Stimulated activated CD4-positive, alpha-beta T cell treated with anti-CD3 and anti-CD28 coated beads, Interleukin-4, amount 100 ng/mL, for 24 hours (primary cell): Measurements from ENCODE around the gene LHFPL6.

Source experiments
- DNase-seq: peaks from one replicate; pipeline ENCODE4 v3.0.0-alpha.2; 2020

Gene LHFPL6

DNA sequence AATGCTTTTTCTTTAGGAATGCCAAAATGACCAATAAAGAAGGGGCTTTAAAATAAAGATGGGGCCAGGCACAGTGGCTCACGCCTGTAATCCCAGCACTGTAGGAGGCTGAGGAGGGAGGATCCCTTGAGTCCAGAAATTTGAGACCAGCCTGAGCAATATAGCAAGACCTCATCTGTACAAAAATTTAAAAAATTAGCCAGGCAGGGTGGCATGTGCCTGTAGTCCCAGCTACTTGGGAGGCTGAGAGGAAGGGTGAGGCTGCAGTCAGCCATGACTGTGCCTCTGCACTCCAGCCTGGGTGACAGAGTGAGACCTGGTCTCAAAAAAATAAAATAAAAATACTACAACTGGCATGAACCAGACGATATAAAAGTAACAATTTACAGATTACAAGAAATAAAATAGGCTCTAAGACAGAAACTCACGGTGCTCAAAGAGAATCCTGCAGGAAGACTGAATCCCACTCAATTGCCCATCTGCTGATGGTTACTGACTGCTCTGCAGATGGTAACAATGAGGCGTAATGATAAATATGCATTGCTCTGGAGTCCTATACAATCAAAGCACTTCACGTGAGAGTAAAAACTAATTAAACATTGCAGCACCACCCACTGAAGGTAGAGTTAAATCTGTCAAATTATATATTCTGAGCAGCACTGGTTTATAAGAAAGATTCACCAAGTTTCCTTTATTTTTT is 93.2 kb downstream of the LHFPL6 start:
- DNase-seq = no peak

DNA sequence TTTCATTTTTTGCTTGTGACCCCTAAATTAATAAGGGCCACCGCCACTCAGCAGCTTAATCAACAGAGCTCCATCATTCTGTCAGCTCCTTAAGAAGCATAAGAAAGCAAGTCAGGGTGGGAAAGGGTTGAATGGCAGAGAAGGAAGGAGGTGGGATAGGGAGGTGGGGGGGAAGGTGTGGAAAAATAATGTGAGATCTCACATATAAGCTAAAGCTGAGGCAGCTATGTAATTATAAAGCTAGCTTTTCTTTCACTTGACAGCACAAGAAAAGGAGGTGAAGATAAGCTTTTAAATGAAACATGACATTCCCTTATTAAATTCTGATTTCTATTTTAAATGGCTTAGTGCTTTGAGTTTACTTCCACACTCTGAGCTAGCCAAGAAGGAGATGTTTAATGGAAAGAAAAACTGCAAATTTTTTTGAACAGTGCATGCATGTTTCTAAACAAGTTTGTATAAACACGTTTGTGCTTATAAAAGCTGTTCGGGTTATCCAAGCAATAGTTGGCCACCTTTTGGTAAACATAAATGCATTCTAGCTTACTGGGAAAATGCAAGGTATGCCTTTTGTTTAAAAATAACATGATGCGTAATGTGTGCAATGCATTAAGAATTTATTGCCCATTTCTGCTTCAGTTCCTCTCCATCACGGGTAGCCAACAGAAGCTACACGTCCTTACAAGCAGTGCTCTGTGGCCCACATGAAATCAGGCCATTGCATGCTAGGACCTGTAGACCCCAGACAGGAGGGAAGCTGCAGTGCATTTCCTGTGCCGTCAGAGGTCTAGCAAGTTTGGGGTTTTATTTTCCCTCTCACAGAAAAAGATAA is 96.2 kb downstream of the LHFPL6 start:
- no peak for DNase-seq

DNA sequence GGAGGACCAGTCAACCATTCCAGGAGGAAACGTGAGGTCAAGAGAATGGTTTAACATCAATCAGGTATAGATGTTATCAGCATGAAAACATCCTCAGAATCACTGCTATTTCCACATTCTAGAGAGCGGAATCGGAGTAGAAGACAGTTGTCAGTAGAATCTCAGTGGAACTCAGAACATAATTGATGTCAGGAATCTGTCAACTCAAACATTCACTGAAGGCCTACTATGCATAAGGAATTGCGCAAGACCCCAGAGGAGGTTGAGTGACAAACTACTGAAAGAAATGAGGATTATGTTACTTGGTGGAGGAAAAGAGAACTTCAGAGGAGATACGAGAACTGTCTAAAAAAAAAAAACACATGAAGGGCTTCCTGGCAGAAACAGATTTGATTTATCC is 97.8 kb downstream of the LHFPL6 start:
- DNase-seq = no peak

DNA sequence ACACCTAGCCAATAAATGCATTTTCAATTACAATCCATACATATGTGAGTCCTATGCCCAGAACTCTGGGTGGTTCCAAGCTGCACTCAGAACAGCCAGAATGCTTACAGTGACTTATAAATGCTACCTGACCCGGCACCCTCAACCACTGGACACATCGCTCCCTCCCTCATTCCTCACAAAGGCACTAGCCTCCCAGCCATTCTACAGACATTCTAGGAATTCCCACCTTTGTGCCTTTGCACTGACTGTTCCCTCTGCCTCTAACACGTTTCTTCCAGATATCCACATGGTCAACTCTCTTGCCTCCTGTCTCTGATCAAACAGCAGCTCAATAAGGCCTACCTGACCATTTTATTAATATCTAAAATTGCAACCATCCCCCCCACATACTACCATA is 99.9 kb downstream of the LHFPL6 start:
- no peak for DNase-seq

DNA sequence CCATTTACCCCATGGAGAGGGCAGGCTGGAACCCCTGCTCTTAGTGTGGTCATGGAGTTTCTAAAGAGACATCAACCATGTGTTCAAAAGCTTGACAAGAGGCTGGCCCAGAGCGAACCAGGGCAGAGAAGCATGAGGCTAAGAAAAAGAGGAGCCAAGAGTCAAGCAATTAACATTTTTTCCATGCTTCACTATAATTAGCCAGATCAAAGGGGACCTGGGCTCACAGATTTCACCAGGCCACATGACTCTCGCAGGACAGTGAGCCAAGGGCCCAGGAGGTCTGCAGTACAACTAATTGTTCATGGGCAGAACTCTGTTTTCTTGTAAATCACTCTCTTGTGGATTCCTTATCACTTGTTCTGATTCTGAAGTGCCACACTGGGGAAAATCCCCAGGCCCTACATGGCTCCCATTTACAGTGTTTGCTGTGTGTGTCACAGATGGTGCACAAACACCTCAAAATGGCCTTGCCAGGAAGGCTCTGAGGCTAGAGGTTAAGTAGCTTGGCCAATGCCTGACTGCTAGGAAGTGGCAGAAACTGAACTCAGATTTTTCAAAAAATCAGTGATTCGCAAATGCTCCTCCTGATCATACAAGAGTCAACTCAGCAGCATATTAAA is 101.2 kb downstream of the LHFPL6 start:
- DNase-seq = no peak

DNA sequence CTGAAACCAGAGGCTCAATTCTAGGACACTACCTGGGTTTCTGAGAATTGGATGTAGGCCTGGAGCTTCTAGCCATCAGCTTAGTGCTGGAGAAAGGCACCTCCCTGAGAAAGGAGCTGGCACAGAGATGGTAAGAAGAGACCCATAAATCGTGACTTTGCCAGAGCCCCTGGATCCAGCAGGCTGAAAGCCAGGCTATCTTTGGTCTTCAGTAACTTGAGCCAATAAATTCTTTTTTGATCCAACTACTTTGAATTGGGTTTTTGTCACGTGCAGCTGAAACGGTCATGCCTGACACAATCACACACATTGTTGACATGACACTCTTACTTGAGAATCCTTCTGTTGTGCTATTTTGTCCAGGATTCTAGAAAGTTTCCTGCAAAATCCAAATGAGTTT is 103.4 kb downstream of the LHFPL6 start:
- DNase-seq = no peak

DNA sequence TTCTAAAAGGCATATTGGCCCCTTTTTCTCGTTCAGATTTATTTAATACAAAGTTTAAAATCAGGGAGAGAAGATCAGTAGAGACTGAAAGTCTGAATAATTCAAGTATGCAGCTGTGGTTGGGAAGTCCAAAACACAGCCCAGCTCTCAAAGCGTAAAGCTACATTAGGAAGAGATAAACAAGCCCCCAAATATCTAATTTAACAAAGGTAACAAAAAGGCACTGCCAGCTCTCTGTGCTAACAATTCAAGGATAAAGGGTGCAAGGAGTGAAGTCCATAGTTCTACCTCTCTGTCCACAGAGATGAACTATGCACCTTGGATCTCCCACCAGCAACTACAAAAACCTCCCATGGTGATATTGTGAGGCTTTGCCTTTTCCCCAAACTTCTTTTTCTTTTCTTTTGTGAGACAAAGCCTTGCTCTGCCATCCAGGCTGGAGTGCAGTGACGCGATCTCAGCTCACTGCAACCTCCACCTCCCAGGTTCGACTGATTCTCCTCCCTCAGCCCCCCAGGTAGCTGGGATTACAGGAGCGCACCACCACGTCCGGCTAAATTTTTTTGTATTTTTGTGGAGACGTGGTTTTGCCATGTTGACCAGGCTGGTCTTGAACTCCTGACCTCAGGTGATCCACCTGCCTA is 104.4 kb downstream of the LHFPL6 start:
- DNase-seq = no peak

DNA sequence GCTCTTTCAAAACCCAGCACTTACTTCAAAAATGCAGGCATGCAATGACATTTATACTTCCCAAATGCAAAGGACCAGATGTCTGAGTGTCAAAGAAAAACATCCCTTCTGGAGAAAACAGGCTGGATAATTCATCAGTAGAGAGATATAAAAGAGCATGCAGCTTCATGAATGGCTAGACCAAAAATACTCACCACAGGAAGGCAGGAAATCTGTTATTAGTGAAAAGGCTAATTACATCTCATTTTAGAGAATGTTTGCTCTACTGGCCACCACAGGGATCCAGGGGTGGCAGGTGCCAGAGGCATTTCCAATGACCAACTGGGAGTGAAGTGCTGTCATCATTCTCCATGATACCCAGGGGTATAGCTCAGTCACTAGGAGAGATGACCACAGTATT is 106.5 kb downstream of the LHFPL6 start:
- no peak for DNase-seq

DNA sequence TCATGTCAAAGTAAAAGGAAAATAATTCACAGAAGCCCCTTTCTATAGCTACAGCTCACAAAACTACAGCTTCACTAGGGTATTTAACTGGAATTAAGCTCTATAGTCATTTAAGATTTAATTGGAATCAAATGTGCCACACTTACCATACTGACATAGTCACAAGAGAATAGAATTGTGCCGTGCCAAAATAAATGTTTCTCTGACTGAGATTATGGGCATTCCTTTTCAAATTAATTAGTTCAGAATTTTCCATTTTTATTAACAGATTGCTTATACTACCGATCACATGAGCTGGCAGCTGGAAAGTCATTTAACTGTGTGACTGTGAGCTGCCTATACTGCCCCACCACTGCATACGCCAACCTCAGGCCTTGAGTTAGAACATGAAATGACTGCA is 108.4 kb downstream of the LHFPL6 start:
- DNase-seq = no peak

DNA sequence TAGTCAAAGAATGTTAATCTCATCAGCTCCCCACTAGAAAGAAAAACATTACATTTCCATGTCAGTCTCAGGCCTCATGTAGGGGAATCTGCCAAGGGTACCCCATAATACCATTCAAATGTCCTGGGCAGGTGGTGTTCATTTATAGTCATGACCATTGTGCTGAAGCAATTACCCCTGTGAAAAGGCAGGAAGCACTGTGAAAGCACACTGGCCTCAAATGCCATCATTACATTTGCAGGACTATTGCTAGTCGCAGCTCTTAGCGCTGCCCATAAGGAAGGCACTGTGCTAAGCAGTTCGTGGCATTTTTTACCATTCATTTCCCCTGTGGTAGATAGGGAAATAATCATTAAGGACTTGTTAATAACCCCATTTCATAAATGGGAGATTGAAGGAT is 109.0 kb downstream of the LHFPL6 start:
- DNase-seq = no peak

DNA sequence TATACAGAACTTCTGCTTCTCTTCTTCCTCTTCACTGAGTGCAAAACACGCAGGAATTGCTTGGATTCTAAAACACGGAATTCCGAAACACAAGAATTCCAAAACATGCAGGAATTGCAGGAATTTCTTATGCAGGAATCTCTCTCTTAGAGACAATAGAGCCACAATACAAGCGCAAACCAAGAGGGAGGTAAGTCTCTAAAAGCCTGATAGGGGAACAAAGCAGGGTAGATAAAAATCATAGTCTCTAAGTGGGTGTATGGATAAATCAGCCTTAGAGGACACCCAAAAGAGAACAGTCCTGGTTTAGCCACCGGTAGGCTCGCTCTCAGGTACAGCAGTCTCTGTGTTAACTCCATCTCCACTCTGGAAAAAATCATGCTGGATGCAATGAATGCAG is 112.9 kb downstream of the LHFPL6 start:
- DNase-seq = no peak

DNA sequence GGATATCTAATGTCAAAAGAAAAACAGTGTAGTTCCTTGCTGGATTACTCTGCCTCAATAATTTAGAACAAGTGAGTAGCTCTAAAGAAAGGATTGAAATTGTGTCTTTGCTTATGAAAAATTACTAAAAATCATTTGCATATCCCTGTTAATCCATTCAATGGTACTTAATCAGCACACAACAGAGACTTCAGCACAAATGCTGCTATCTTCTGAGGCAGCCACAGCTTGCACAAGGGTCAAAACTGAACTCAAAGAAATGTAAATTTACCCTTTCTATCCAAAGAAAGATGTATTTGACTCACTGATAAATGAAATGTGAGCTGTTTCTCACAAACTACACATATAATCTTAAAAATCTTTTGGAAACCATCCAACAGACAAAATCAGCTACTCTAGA is 116.2 kb downstream of the LHFPL6 start:
- no peak for DNase-seq

DNA sequence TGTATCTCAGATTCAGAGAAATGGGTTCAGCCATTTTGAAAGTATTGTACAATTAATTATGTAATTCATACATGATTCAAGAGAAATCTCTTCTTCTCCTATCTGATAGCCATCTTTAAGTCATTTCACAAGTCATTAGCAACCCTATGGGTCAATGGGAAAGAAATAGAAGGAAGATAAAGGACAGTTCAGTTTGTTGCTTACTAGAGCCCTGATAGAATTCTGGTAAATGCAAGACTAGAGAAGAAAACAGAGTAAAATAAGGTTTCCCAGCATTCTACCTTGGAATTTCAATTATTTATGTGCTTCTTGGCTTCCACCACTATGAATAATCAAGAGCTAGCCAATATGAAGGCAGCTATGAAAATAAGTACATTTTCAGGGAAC is 117.7 kb downstream of the LHFPL6 start:
- DNase-seq = no peak

DNA sequence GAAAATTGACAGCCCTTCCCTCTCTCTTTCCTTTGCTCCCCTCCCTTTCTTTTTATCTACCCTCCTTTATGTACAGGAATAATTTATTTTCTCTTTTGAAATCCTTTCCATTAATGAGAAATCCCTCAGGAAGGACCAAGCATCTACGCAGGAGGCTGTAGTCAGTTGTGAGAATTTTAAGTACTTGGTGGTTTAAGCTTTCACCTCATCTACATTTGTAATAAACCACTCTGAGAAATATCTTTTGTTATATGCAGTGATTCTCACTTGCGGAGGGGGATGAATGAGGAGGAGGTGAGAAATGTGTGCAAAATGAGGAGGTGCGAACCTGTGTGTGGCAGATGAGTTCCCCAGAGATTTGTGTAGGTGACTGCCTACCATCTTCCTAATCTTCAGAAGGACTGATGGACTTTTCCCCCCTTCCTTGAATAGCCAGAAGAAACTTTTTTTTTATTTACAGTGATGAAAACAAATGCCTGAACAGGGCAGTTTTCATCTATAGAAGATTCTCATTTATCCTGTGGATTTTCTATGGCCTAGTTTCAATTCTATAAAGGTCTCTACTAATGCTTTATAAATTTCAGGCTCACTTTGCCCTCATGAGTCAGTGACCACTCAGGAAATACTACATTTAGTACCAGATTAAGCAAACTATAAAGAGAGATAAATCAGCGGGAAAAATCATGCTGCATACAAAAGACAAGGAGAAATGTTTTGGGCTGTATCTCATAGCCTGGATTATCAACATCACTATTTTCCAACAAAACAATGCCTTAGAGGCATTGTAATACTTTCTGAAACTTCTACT is 118.3 kb downstream of the LHFPL6 start:
- no peak for DNase-seq

DNA sequence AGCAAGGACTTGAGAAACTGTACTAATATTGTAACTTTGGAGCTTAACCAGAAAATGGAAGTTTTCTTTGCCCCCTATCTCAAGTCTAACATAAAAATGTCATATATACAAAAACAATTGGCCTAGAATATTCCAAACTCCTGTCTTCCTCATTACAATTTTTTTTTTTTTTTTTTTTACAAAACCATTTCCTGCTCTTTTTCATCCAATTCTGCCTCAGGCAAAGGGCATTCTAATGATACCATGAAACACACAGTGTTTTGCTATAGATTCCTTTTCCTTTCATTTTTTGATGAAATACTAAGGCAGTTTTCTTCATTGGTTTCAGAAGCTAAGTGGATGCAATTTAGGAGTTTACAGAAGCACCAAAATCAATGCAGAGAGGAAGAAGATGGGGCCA is 119.7 kb downstream of the LHFPL6 start:
- DNase-seq = no peak

DNA sequence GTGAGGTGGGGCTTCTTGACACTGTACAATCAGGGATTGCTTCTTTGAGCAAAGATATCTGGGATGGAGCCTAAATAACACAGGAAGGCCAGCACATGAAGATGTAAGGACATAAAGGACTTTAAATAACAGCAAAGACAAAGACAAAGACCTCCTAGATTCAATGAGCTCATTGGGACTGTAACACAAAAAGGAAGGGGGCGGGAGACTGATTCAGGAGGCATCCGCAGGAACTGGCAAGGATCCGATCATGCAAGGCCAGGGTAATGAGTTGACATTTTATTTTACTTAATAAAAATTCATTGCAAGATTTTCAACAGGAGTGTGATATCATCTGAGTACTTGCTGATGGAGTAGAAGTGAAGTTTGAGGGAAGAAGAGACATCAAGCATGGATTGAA is 121.5 kb downstream of the LHFPL6 start:
- no peak for DNase-seq

DNA sequence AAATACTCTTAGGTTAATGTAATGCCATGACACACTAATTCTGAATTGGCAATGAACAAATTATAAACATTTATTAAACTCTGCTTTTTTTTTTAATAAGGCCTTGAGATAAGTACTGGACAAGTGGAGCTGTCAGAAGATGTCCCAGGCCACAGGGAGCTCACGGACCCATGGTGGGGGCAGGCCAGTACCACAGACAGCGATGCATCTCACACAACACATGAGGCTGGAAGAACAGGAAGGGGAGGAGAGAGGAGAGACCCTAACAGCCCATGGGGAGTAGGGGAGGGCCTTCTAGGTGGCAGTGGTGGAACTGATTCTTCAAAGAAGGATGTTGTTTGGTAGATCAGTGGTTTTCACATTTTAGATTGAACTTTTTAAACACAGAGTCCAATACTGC is 128.4 kb downstream of the LHFPL6 start:
- DNase-seq = no peak

DNA sequence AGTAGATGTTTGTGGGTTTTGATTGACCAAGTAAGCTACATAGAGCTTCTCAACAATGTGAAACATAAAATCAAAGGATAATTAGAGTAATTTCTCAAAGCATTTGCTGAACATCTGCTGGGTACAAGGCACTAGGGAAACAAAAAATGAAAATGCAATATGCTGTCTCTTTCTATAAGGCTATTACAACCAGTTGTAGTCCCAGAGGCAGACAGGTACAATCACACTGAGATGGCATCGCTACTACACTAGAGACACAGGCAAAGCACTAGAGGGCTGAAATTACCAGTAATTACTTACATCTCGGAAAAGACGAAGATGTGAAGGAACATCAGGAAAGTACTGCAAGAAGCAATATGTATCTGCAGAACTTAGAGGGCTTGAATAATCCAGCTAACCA is 133.3 kb downstream of the LHFPL6 start:
- DNase-seq = no peak

DNA sequence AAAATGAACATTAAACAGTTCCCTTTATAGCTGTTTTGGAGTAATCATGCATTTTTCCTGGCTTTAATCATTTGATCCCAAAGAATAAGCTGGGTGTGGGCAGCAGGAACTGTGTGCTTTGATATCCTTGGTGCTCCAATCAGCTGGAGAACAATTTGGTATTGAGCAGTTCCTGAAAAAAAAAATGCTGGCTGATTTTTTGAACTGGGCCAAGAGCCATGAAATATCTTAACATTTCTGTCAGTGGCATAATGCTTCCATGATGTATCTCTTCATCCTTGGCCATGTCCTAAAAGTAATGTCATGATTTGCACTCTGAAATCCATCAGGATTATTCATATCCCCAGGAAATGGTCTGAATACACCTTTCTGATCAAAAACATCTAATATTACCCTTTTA is 134.7 kb downstream of the LHFPL6 start:
- no peak for DNase-seq

DNA sequence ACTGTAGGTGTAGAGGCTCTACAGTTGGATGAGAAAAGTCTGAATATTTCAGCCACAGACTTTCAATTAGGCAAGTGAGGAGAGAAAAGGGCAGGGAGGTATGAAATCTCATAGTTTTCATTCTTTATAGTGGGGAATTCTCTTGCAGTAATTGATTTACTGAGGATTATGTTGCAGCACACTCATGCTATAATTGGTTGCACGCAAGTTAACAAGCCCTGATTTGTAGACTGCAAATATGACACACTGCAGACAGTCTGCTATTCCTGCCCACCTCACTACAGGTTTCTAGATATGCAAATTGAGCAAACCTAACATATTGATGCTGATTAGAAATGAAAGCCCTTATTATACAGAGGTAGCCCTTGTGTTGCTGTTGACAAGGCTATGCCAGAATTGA is 139.4 kb downstream of the LHFPL6 start:
- DNase-seq = no peak

DNA sequence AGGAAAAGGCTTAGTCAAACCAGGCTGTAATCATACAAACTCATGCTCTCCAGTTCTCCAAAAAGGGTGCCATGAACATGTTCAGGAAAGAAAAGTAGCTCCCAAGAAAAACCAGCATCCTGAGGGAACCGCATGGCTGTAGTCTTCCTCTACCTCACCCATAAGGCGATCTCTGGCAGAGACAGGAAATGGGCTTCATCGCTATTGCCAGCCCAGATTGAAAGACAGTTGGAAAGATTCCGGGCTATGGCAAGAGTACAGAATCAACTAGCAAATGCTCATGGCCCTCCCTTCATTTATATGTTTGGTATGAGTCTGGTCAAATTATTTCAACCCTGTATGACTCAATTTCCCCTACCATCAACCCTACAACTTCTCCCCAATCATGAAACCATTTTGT is 140.1 kb downstream of the LHFPL6 start:
- DNase-seq = no peak

DNA sequence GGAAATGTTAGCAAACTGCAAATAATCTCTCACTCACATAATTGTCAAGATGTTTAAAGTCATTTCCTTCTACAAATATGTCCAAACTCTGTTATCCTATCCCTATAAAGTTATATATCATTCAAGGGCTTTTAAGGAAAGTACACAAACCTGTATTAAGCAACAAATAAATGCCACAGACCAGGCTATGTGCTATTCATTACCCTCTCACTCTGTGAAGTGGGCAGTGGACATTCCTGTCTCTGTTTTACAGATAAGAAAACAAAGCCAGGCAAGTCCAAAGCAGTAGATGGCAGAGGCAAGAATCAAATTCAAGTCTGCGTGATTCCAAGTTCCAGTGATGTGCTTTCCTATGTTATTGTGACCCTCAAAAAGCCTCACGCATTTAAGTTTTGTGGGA is 140.6 kb downstream of the LHFPL6 start:
- no peak for DNase-seq

DNA sequence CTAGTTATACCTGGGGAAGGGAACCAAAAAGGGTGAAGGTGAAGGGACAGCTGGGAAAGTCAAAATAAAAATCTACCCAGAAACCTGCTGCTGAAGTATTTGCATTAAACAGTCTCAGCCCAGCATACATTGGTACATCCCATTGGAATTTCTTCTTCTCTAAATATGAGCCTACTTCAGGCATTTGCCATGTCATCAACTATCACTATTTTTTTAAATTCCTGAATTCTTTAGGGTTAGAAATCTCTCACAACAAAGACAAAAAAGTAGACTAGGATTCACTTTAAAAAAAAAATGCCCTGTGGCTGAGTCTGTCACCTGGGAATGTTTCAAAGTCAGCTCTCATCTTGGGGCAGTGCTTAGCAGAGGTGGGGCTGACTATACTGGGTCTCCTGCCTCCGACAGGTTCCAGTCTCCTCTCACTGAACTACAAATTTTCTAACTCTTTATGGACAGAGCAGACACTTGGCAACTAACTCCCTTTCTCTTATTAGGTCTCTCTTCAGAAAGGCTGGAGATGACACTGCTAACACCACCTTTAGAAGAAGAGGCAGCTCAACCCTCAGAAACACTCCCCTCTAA is 141.2 kb downstream of the LHFPL6 start:
- no peak for DNase-seq
